ENCODE measurements around the gene RNF166.
"Not testable (repeated sequence)": the region's sequence is repeated elsewhere in the genome, so short reads cannot be mapped to it uniquely, and the experiment has no call there.

RNF166 gene

DNA sequence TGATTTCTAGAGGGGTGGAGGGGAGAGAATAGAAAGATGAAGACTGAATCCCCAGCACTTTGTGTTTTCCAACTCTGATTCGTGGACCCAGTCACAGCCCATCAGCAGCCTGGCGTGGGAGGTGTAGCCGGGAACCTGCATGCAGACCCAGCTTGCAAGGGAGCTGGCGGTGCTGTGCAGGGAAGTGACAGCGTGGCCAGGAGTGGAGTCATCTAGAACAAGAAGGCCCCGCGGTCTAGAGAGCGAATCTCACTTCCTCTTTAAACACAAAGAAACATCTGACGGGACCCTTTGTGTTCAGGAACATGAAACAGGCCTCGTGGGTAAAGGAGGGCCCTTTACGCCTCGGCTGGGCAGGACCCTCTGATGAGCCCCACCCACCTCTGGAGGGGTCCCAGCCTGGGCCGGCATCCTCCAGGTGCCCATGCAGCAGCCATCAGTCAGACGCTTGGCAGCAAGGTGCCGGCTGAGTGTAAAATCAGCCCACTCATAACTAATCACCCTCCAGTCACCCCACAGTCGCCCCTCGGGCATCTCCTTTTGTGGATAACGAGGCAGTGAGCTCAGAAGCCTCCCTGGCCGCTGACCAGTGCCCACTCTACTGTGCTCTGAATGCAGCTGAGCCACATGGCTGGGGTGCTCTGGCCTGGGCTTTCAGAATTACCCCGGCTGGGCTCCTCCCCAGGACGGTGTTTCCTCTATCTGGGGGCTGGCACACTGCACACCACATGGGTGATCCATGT, 24.3 kb downstream of the RNF166 start:
- H3K36me3 ChIP-seq (ENCODE audit: control insufficient read depth, low read depth, low read length), result no peaks in the 10 kb centered on the region
- no peak overlapping the region for H3K27ac ChIP-seq (ENCODE audit: low read length)
- peaks cover 20% of the 10 kb centered on the region for H3K27me3 ChIP-seq (ENCODE audit: control insufficient read depth, insufficient read depth, low read length)
- H3K9ac ChIP-seq (ENCODE audit: low read length), result no peak overlapping the region
- no peak overlapping the region for H3K4me3 ChIP-seq (ENCODE audit: low read length)
- peaks cover 5% of the 10 kb centered on the region for H3K4me1 ChIP-seq (ENCODE audit: control insufficient read depth, low read depth, low read length)
- no peaks in the 10 kb centered on the region for H3K9me3 ChIP-seq (ENCODE audit: control insufficient read depth, low read depth, low read length)

DNA sequence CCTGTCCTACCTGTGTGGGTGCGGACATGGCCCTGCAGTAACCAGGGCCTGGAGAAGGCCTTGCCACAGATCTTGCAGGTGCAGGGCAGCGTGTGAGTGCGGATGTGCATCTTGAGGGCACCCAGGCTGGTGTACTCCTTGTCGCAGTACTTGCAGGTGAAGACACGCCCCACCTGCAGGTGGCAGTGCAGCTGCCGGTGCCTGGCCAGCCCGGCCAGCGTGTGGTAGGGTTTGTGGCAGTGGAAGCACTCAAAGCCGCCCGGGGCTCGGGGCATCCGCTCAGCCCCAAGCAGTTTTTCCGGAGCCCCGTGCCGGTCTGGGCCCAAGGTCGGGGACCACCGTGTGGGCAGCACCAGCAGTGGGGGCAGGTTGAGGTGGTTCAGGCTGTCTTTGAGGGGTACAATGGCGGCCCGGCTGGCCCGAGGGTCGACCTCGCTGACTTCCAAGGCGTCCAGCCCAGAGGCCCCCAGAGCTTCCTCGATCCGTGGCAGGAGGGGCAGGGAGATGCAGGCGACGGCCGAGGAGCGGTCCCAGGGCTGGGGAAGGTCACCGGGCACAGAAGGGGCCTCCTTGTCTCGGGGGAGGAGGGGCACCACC, 25.0 kb downstream of the RNF166 start:
- Histone ChIP-seq H3K27me3 (ENCODE audit: control insufficient read depth, insufficient read depth, low read length) (peaks cover 16% of the 10 kb centered on the region), H3K9me3 (ENCODE audit: control insufficient read depth, low read depth, low read length) (no peaks in the 10 kb centered on the region), H3K4me1 (ENCODE audit: control insufficient read depth, low read depth, low read length) (peaks cover 5% of the 10 kb centered on the region), H3K27ac (ENCODE audit: low read length) (no peak overlapping the region), H3K9ac (ENCODE audit: low read length) (no peak overlapping the region), H3K36me3 (ENCODE audit: control insufficient read depth, low read depth, low read length) (no peaks in the 10 kb centered on the region), H3K4me3 (ENCODE audit: low read length) (no peak overlapping the region)

DNA sequence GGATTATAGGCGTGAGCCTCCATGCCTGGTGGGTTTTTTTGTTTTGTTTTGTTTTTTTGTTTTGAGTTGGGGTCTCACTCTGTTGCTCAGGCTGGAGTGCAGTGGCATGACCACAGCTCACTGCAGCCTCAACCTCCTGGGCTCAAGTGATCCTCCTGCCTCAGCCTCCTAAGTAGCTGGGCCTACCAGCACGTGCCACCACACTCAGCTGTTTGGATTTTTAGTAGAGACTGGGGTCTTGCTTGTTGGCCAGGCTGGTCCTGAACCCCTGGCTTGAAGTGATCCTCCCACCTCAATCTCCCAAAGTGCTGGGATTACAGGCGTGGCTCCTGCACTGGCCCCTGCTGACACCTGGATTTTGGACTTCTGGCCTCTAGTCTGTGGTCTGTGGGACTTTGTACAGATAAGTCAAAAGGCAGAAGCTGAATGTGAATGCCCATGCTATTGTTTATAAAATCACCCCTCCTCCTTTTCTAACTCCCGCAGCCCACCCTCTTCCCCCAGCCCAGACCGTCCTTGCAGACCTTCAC, 25.6 kb downstream of the RNF166 start:
- H3K4me1 ChIP-seq (ENCODE audit: control insufficient read depth, low read depth, low read length), result peaks cover 5% of the 10 kb centered on the region
- H3K9me3 ChIP-seq (ENCODE audit: control insufficient read depth, low read depth, low read length), result no peaks in the 10 kb centered on the region
- no peak overlapping the region for H3K4me3 ChIP-seq (ENCODE audit: low read length)
- H3K36me3 ChIP-seq (ENCODE audit: control insufficient read depth, low read depth, low read length), result no peaks in the 10 kb centered on the region
- H3K27me3 ChIP-seq (ENCODE audit: control insufficient read depth, insufficient read depth, low read length), result peaks cover 11% of the 10 kb centered on the region
- H3K9ac ChIP-seq (ENCODE audit: low read length), result no peak overlapping the region
- H3K27ac ChIP-seq (ENCODE audit: low read length), result no peak overlapping the region

- Histone ChIP-seq H3K4me3 (ENCODE audit: low read length) (no peak overlapping the region), H3K27ac (ENCODE audit: low read length) (no peak overlapping the region), H3K4me1 (ENCODE audit: control insufficient read depth, low read depth, low read length) (no peaks in the 10 kb centered on the region), H3K9ac (ENCODE audit: low read length) (no peak overlapping the region), H3K36me3 (ENCODE audit: control insufficient read depth, low read depth, low read length) (no peaks in the 10 kb centered on the region), H3K9me3 (ENCODE audit: control insufficient read depth, low read depth, low read length) (no peaks in the 10 kb centered on the region), H3K27me3 (ENCODE audit: control insufficient read depth, insufficient read depth, low read length) (no peaks in the 10 kb centered on the region)
Measured at GRCh38 chr16:88678224-88678979, 27.8 kb downstream of the RNF166 start.

- H3K9ac ChIP-seq (ENCODE audit: low read length), result no peak overlapping the region
- no peaks in the 10 kb centered on the region for H3K36me3 ChIP-seq (ENCODE audit: control insufficient read depth, low read depth, low read length)
- H3K27ac ChIP-seq (ENCODE audit: low read length), result no peak overlapping the region
- no peaks in the 10 kb centered on the region for H3K4me1 ChIP-seq (ENCODE audit: control insufficient read depth, low read depth, low read length)
- H3K27me3 ChIP-seq (ENCODE audit: control insufficient read depth, insufficient read depth, low read length), result no peaks in the 10 kb centered on the region
- H3K4me3 ChIP-seq (ENCODE audit: low read length), result no peak overlapping the region
- no peaks in the 10 kb centered on the region for H3K9me3 ChIP-seq (ENCODE audit: control insufficient read depth, low read depth, low read length)
Measured at GRCh38 chr16:88677721-88678120, 28.5 kb downstream of the RNF166 start.

- Histone ChIP-seq H3K36me3 (ENCODE audit: control insufficient read depth, low read depth, low read length) (no peaks in the 10 kb centered on the region), H3K27me3 (ENCODE audit: control insufficient read depth, insufficient read depth, low read length) (no peaks in the 10 kb centered on the region), H3K27ac (ENCODE audit: low read length) (no peak overlapping the region), H3K4me1 (ENCODE audit: control insufficient read depth, low read depth, low read length) (no peaks in the 10 kb centered on the region), H3K9me3 (ENCODE audit: control insufficient read depth, low read depth, low read length) (no peaks in the 10 kb centered on the region), H3K9ac (ENCODE audit: low read length) (no peak overlapping the region), H3K4me3 (ENCODE audit: low read length) (no peak overlapping the region)
Measured at GRCh38 chr16:88676502-88677242, 29.5 kb downstream of the RNF166 start.

DNA sequence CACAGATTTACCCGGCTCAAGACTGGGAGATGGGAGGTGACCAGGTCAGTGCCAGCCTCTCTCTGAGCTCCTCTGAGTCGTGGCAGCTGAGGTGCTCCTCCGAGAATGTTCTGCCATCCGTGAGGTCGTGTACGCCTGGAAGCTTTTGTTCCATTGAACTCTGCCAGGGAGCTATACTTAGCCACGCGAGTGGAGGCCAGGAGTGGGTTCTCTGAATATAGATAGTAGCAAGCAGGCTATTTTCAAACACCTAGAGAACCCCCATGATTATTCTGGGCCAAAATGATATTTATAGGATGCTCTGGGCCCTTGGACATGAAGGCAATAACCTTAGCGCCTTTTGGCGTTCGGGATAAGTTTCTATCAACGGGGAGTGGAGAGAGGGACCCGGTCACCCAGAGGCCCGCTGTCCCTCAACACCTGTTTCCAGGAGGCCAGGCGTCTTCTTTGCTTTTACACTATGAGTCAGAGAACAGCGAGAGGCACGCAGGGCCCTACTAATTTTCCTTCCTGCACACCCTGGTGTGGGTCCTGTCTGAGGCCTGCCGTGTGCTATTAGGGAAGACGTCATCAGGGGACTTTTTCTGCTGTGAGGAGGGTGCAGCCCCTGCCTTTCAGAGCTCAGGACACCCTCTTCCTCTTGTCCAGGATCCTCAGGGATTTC, 32.4 kb downstream of the RNF166 start:
- Histone ChIP-seq H3K36me3 (ENCODE audit: control insufficient read depth, low read depth, low read length) (no peaks in the 10 kb centered on the region), H3K9ac (ENCODE audit: low read length) (no peak overlapping the region), H3K4me3 (ENCODE audit: low read length) (no peak overlapping the region), H3K4me1 (ENCODE audit: control insufficient read depth, low read depth, low read length) (no peaks in the 10 kb centered on the region), H3K27ac (ENCODE audit: low read length) (no peak overlapping the region), H3K9me3 (ENCODE audit: control insufficient read depth, low read depth, low read length) (no peaks in the 10 kb centered on the region), H3K27me3 (ENCODE audit: control insufficient read depth, insufficient read depth, low read length) (no peaks in the 10 kb centered on the region)

GRCh38 chr16:88672776-88673175, 33.4 kb downstream of the RNF166 start:
- H3K4me1 ChIP-seq (ENCODE audit: control insufficient read depth, low read depth, low read length), result no peaks in the 10 kb centered on the region
- H3K27ac ChIP-seq (ENCODE audit: low read length), result no peak overlapping the region
- no peak overlapping the region for H3K9ac ChIP-seq (ENCODE audit: low read length)

DNA sequence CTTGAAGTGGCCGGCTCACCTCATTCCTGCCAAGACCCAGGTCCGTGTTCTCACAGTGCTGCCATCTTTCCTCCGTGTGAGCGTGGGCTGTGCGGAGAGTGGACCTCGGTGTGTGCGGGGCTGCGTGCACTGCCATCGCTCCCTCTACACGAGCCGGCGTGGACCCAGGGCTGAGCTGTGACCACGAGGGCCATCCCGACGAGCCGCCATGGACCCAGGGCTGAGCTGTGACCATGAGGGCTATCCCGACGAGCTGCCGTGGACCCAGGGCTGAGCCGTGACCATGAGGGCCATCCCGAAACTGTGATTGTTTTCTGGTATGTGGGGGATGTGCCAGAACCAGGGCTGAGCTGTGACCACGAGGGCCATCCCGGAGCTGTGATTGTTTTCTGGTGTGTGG, 34.4 kb downstream of the RNF166 start:
- Histone ChIP-seq H3K4me3 (ENCODE audit: low read length) (no peak overlapping the region), H3K9me3 (ENCODE audit: control insufficient read depth, low read depth, low read length) (no peaks in the 10 kb centered on the region), H3K27ac (ENCODE audit: low read length) (no peak overlapping the region), H3K27me3 (ENCODE audit: control insufficient read depth, insufficient read depth, low read length) (no peaks in the 10 kb centered on the region), H3K9ac (ENCODE audit: low read length) (no peak overlapping the region), H3K4me1 (ENCODE audit: control insufficient read depth, low read depth, low read length) (no peaks in the 10 kb centered on the region), H3K36me3 (ENCODE audit: control insufficient read depth, low read depth, low read length) (no peaks in the 10 kb centered on the region)

More at GRCh38 chr16:88672776-88673175, 33.4 kb downstream of the RNF166 start:
- no peak overlapping the region for H3K4me3 ChIP-seq (ENCODE audit: low read length)
- no peaks in the 10 kb centered on the region for H3K27me3 ChIP-seq (ENCODE audit: control insufficient read depth, insufficient read depth, low read length)
- H3K9me3 ChIP-seq (ENCODE audit: control insufficient read depth, low read depth, low read length), result no peaks in the 10 kb centered on the region
- no peaks in the 10 kb centered on the region for H3K36me3 ChIP-seq (ENCODE audit: control insufficient read depth, low read depth, low read length)

DNA sequence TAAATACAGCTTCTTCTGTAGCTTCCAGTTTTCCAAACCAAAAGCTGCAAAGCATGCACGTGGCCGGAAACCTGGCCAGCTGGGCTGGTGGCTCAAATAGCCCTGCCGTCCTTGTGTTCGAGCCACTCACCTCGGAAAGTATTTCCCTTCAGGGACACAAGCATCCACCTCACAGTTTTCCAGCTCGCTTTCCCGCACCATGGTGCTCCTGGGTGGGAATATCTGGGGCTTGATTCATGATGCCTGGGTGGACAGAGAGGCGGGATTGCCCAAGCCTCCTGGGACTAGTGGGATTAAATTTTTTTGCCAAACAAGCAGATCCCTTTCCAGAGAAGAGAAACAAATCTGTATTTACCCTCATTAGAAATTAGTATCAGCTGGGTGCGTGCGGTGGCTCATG, 36.2 kb downstream of the RNF166 start:
- Histone ChIP-seq H3K9ac (ENCODE audit: low read length) (no peak overlapping the region), H3K9me3 (ENCODE audit: control insufficient read depth, low read depth, low read length) (no peaks in the 10 kb centered on the region), H3K36me3 (ENCODE audit: control insufficient read depth, low read depth, low read length) (no peaks in the 10 kb centered on the region), H3K27ac (ENCODE audit: low read length) (no peak overlapping the region), H3K27me3 (ENCODE audit: control insufficient read depth, insufficient read depth, low read length) (no peaks in the 10 kb centered on the region), H3K4me3 (ENCODE audit: low read length) (no peak overlapping the region), H3K4me1 (ENCODE audit: control insufficient read depth, low read depth, low read length) (no peaks in the 10 kb centered on the region)

DNA sequence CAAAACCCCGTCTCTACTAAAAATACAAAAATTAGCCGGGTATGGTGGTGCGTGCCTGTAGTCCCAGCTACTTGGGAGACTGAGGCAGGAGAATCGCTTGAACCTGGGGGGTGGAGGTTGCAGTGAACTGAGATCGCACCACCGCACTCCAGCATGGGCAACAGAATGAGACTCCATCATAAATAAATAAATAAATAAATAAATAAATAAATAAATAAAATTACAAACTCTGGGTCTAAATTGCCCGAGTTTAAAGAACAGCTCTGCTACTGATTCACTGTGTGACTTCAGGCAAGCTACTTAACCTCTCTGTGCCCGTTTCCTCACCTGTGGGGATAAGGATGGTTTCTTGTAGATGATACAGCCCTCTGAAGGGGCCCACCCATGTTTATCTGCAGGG, 36.7 kb downstream of the RNF166 start:
- not testable (repeated sequence) for H3K27ac ChIP-seq (ENCODE audit: low read length)

More for the DNA sequence above, 36.7 kb downstream of the RNF166 start:
- H3K9me3 ChIP-seq (ENCODE audit: control insufficient read depth, low read depth, low read length); H3K27me3 ChIP-seq (ENCODE audit: control insufficient read depth, insufficient read depth, low read length); H3K36me3 ChIP-seq (ENCODE audit: control insufficient read depth, low read depth, low read length); H3K9ac ChIP-seq (ENCODE audit: low read length); H3K4me1 ChIP-seq (ENCODE audit: control insufficient read depth, low read depth, low read length); H3K4me3 ChIP-seq (ENCODE audit: low read length): not testable (repeated sequence)

Data from iPS-18a (cell line).